Osteoblast (primary cell): ENCODE measurements around the gene ATXN2. TPM values are rescaled to one million over a fixed set of nuclear protein-coding genes. Genes with fewer than 3 reads are reported as not detected.
"Not testable (repeated sequence)": the region's sequence is repeated elsewhere in the genome, so short reads cannot be mapped to it uniquely, and the experiment has no call there.

Experiments used
- DNase-seq: peaks from one replicate; pipeline ENCODE4 v3.0.0; 2011; ENCODE audit warnings: low spot score, mixed read lengths; ENCODE audit not compliant: insufficient read length; ENCODE audit errors: missing footprints
- H2AFZ ChIP-seq: 2 replicates; pipeline ENCODE4 v1.6.0; 2011; ENCODE audit warnings: mild to moderate bottlenecking, low read length
- H3K27ac ChIP-seq: 2 replicates; pipeline ENCODE4 v1.5.1; 2011; ENCODE audit warnings: mild to moderate bottlenecking, low read depth, low read length, moderate library complexity
- H3K27me3 ChIP-seq: 2 replicates; pipeline ENCODE4 v1.6.0; 2012; ENCODE audit warnings: mild to moderate bottlenecking, control low read depth, inconsistent platforms, low read length, moderate library complexity; ENCODE audit not compliant: insufficient read depth
- H3K36me3 ChIP-seq: 2 replicates; pipeline ENCODE4 v1.5.1; 2011; ENCODE audit warnings: mild to moderate bottlenecking, low read length, control low read depth, moderate library complexity; ENCODE audit not compliant: insufficient read depth
- H3K4me1 ChIP-seq: 2 replicates; pipeline ENCODE4 v1.5.1; 2011; ENCODE audit warnings: mild to moderate bottlenecking, low read length, control low read depth, moderate library complexity; ENCODE audit not compliant: insufficient read depth
- H3K4me2 ChIP-seq: 2 replicates; pipeline ENCODE4 v1.6.0; 2011; ENCODE audit warnings: mild to moderate bottlenecking, low read length; ENCODE audit not compliant: insufficient read depth
- H3K4me3 ChIP-seq: fragments of 200-600 bp; sonication (generic); 3 replicates; pipeline ENCODE4 v1.5.1; 2012; ENCODE audit warnings: mild to moderate bottlenecking, low read length, inconsistent platforms; ENCODE audit not compliant: insufficient read depth
- H3K79me2 ChIP-seq: 2 replicates; pipeline ENCODE4 v1.6.0; 2012; ENCODE audit warnings: mild to moderate bottlenecking, low read length, control low read depth, inconsistent platforms; ENCODE audit not compliant: insufficient read depth
- H3K9me3 ChIP-seq: 2 replicates; pipeline ENCODE4 v1.5.1; 2011; ENCODE audit warnings: low read depth, low read length, control low read depth
- H4K20me1 ChIP-seq: 2 replicates; pipeline ENCODE4 v1.6.0; 2012; ENCODE audit warnings: mild to moderate bottlenecking, low read length, control low read depth; ENCODE audit not compliant: insufficient read depth
- CTCF ChIP-seq: IDR thresholded peaks from 2 replicates; pipeline ENCODE4 v1.5.1; 2011; ENCODE audit warnings: mild to moderate bottlenecking, low read depth, low read length, moderate library complexity; ENCODE audit errors: extremely low read depth
- total RNA-seq: library from RNA; depleted of rRNA; stranded (reverse); fragments of >200 nt; gene quantifications from 2 replicates; pipeline ENCODE4 v1.2.3, GENCODE V29; 2012

ATXN2 gene
- total RNA-seq, 1 donor: 39.4 TPM

- no peak for DNase-seq
- no peak for TF ChIP-seq CTCF
- H3K4me3 ChIP-seq: no peak overlapping the region
Measured at GRCh38 chr12:111602348-111602747, 3.2 kb upstream of the ATXN2 start.

GRCh38 chr12:111600986-111601385 is 1.9 kb upstream of the ATXN2 start:
- not testable (repeated sequence) for H2AFZ ChIP-seq, H3K27me3 ChIP-seq, H3K27ac ChIP-seq, H3K4me3 ChIP-seq, H3K36me3 ChIP-seq, H3K9me3 ChIP-seq, H3K4me2 ChIP-seq, DNase-seq
- Histone ChIP-seq H3K79me2 (peaks cover 32% of the 10 kb centered on the region), H3K4me1 (peaks cover 19% of the 10 kb centered on the region), H4K20me1 (peaks cover 22% of the 10 kb centered on the region)

More at GRCh38 chr12:111602348-111602747, 3.2 kb upstream of the ATXN2 start:
- Histone ChIP-seq H3K27ac (no peak overlapping the region), H3K4me1 (peaks cover 16% of the 10 kb centered on the region), H3K9me3 (no peaks in the 10 kb centered on the region), H2AFZ (no peak overlapping the region), H4K20me1 (peaks cover 9% of the 10 kb centered on the region), H3K27me3 (no peaks in the 10 kb centered on the region), H3K79me2 (peaks cover 19% of the 10 kb centered on the region), H3K36me3 (no peaks in the 10 kb centered on the region), H3K4me2 (no peak overlapping the region)

GRCh38 chr12:111600205-111600642 is 1.1 kb upstream of the ATXN2 start:
- H3K36me3 ChIP-seq: no peaks in the 10 kb centered on the region
- H3K79me2 ChIP-seq: peaks cover 40% of the 10 kb centered on the region
- H3K4me2 ChIP-seq: peak overlapping the region; percentile 96
- no peaks in the 10 kb centered on the region for H3K9me3 ChIP-seq
- peaks cover 29% of the 10 kb centered on the region for H4K20me1 ChIP-seq
- H2AFZ ChIP-seq: peak overlapping the region; percentile 74
- no peaks in the 10 kb centered on the region for H3K27me3 ChIP-seq
- no peak for DNase-seq
- peak overlapping the region; percentile 95 for H3K4me3 ChIP-seq
- H3K4me1 ChIP-seq: peaks cover 23% of the 10 kb centered on the region
- peak overlapping the region; percentile 93 for H3K27ac ChIP-seq
- TF ChIP-seq CTCF: no peak

- peak; percentile 98 for DNase-seq
- Histone ChIP-seq H2AFZ (peak overlapping the region; percentile 74), H3K36me3 (no peaks in the 10 kb centered on the region), H3K79me2 (peaks cover 46% of the 10 kb centered on the region), H3K9me3 (no peaks in the 10 kb centered on the region), H3K4me3 (peak overlapping the region; percentile 95), H4K20me1 (peaks cover 35% of the 10 kb centered on the region), H3K4me1 (peaks cover 27% of the 10 kb centered on the region), H3K27ac (peak overlapping the region; percentile 93), H3K4me2 (peak overlapping the region; percentile 96), H3K27me3 (no peaks in the 10 kb centered on the region)
- no peak for TF ChIP-seq CTCF
Measured at GRCh38 chr12:111599453-111600204, 514 bp upstream of the ATXN2 start.
